Measurements from ENCODE around the gene ARHGEF17.

ARHGEF17 gene

DNA sequence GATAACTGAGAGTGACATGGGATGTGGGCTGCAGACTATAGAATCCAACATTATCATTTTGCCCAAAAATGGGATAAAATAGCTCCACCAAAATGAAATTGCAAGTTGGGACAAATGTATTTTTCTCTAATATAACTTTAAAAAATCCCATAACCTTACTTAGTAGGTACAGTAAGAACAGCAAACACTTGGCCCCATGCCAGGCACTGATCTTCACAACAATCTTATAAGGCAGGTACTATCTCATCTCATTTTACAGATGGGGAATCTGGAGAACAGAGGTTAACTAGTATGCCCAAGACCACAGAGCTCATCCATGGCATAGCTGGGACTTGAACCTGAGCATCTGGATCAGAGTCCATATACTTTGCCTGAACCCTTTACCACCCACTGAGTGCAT is 13.5 kb upstream of the ARHGEF17 start:
- no peak overlapping the region for H3K4me3 ChIP-seq (ENCODE audit: low read depth, low read length)
- in situ Hi-C loops (cut with HindIII; ENCODE audit: low sequenced_read_pairs): no loop called here
- no peak for DNase-seq (ENCODE audit: low read depth, low spot score)
- TF ChIP-seq, protein P1, sequence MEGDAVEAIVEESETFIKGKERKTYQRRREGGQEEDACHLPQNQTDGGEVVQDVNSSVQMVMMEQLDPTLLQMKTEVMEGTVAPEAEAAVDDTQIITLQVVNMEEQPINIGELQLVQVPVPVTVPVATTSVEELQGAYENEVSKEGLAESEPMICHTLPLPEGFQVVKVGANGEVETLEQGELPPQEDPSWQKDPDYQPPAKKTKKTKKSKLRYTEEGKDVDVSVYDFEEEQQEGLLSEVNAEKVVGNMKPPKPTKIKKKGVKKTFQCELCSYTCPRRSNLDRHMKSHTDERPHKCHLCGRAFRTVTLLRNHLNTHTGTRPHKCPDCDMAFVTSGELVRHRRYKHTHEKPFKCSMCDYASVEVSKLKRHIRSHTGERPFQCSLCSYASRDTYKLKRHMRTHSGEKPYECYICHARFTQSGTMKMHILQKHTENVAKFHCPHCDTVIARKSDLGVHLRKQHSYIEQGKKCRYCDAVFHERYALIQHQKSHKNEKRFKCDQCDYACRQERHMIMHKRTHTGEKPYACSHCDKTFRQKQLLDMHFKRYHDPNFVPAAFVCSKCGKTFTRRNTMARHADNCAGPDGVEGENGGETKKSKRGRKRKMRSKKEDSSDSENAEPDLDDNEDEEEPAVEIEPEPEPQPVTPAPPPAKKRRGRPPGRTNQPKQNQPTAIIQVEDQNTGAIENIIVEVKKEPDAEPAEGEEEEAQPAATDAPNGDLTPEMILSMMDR (IDR thresholded peaks at IDR 0.05; ENCODE audit: low read depth, low read length): no peak

- in situ Hi-C loops (cut with HindIII; ENCODE audit: low sequenced_read_pairs): no loop called here
- TF ChIP-seq, protein P1 (IDR thresholded peaks at IDR 0.05; ENCODE audit: low read depth, low read length): peak; percentile 99
- H3K4me3 ChIP-seq (ENCODE audit: low read depth, low read length): no peak overlapping the region
- DNase-seq (ENCODE audit: low read depth, low spot score): peak; percentile 78
Measured at GRCh38 chr11:73295241-73295995, 12.7 kb upstream of the ARHGEF17 start.

GRCh38 chr11:73295996-73296318 is 12.1 kb upstream of the ARHGEF17 start:
- H3K4me3 ChIP-seq (ENCODE audit: low read depth, low read length): no peak overlapping the region
- in situ Hi-C loops (cut with HindIII; ENCODE audit: low sequenced_read_pairs): no loop called here
- TF ChIP-seq, protein P1 (IDR thresholded peaks at IDR 0.05; ENCODE audit: low read depth, low read length): no peak
- no peak for DNase-seq (ENCODE audit: low read depth, low spot score)

DNA sequence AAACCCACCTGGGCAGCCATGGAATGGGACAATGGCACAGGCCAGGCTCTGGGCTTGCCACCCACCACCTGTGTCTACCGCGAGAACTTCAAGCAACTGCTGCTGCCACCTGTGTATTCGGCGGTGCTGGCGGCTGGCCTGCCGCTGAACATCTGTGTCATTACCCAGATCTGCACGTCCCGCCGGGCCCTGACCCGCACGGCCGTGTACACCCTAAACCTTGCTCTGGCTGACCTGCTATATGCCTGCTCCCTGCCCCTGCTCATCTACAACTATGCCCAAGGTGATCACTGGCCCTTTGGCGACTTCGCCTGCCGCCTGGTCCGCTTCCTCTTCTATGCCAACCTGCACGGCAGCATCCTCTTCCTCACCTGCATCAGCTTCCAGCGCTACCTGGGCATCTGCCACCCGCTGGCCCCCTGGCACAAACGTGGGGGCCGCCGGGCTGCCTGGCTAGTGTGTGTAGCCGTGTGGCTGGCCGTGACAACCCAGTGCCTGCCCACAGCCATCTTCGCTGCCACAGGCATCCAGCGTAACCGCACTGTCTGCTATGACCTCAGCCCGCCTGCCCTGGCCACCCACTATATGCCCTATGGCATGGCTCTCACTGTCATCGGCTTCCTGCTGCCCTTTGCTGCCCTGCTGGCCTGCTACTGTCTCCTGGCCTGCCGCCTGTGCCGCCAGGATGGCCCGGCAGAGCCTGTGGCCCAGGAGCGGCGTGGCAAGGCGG is 11.4 kb upstream of the ARHGEF17 start:
- no peak for DNase-seq (ENCODE audit: low read depth, low spot score)
- TF ChIP-seq, protein P1 (IDR thresholded peaks at IDR 0.05; ENCODE audit: low read depth, low read length): no peak
- in situ Hi-C loops (cut with HindIII; ENCODE audit: low sequenced_read_pairs): no loop called here
- H3K4me3 ChIP-seq (ENCODE audit: low read depth, low read length): no peak overlapping the region

- DNase-seq (ENCODE audit: low read depth, low spot score): no peak
- no peak overlapping the region for H3K4me3 ChIP-seq (ENCODE audit: low read depth, low read length)
- in situ Hi-C loops (cut with HindIII; ENCODE audit: low sequenced_read_pairs): no loop called here
- TF ChIP-seq, protein P1 (IDR thresholded peaks at IDR 0.05; ENCODE audit: low read depth, low read length): no peak
Measured at GRCh38 chr11:73297231-73297590, 10.9 kb upstream of the ARHGEF17 start.

- in situ Hi-C loops (cut with HindIII; ENCODE audit: low sequenced_read_pairs): no loop called here
- TF ChIP-seq, protein P1 (IDR thresholded peaks at IDR 0.05; ENCODE audit: low read depth, low read length): no peak
- DNase-seq (ENCODE audit: low read depth, low spot score): no peak
- no peak overlapping the region for H3K4me3 ChIP-seq (ENCODE audit: low read depth, low read length)
Measured at GRCh38 chr11:73297702-73298101, 10.4 kb upstream of the ARHGEF17 start.
